Gastrocnemius medialis (tissue), 4 donors: ENCODE data around the gene SETD4.

Experiments
- CTCF ChIP-seq, 5 experiments: fragments of 450-650 bp in 3 of 5; fragments of 200-600 bp in 2 of 5; sonication (generic) in 2 of 5; IDR thresholded peaks in 4 of 5; conservative IDR thresholded peaks in 1 of 5; 1 replicate in 4 of 5; 2 replicates in 1 of 5; pipeline ENCODE4 v1.5.1; 2016 to 2019; ENCODE audit warnings: antibody characterized with exemption in 5 of 5, mild to moderate bottlenecking in 3 of 5, moderate library complexity in 3 of 5
- POLR2A ChIP-seq, 2 donors: fragments of 450-650 bp; IDR thresholded peaks; one replicate each; pipeline ENCODE4 v1.6.1; 2017; ENCODE audit warnings: antibody characterized with exemption in 2 of 2, mild to moderate bottlenecking in 2 of 2, moderate library complexity in 2 of 2

GRCh38 chr21:36109868-36110267 is 49.5 kb upstream of the SETD4 start:
- TF ChIP-seq CTCF (IDR thresholded peaks at IDR 0.05 in 4 of 5, conservative IDR thresholded peaks at IDR 0.05 in 1 of 5) (no peak), POLR2A (IDR thresholded peaks at IDR 0.05) (no peak)
